Measurements from ENCODE around the gene MB. TPM values are rescaled to one million over a fixed set of nuclear protein-coding genes. Genes with fewer than 3 reads are reported as not detected.

The MB gene
- total and polyA plus RNA-seq, 2 experiments from 2014 or later: not detected

DNA sequence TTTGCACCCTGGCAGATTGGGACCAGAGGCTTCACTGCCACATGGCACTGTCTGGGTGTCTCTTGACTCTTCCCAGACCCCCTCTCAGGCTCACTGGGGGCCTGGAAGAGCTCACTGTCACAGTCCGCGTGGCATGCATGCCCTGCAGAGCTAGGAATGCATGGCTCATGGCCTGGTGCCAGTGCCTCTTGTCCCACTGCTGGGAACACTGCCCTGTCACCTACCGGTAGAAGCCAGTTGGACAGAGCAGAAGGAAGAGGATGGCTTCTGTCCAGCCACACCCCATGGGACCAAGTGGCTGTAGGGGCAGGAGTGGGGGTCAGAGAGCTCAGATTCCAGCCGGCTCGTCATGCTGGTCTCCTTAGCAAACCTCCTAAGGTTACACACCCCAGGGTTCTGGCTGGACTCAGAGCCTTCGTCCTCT is 29.7 kb downstream of the MB start:
- peaks cover 8% of the 10 kb centered on the region; the same call in 2 of the 3 replicates for H3K4me1 Mint-ChIP-seq

More for the DNA sequence above, 29.7 kb downstream of the MB start:
- Histone ChIP-seq H3K36me3 (ENCODE audit: insufficient read depth) (no peaks in the 10 kb centered on the region), H3K79me2 (replicated peaks; ENCODE audit: insufficient read depth) (no peaks in the 10 kb centered on the region), H4K20me1 (replicated peaks; ENCODE audit: insufficient read depth) (no peaks in the 10 kb centered on the region), H3K9me2 (ENCODE audit: insufficient read depth) (no peaks in the 10 kb centered on the region), H3K4me2 (no peak overlapping the region), H2AFZ (no peak overlapping the region), H3K4me3 (no peak overlapping the region), H3K27me3 (ENCODE audit: insufficient read depth) (no peaks in the 10 kb centered on the region), H3K4me1 (ENCODE audit: insufficient read depth) (no peaks in the 10 kb centered on the region), H3K27ac (ENCODE audit: low read depth) (no peak overlapping the region), H3F3A (replicated peaks; ENCODE audit: low read depth) (no peaks in the 10 kb centered on the region)
- TF ChIP-seq NANOG (IDR thresholded peaks at IDR 0.05; ENCODE audit: borderline replicate concordance) (no peak), CREB1 (CRISPR knock-in tag; IDR thresholded peaks at IDR 0.05; ENCODE audit: low read depth) (no peak), POLR2AphosphoS5 (IDR thresholded peaks at IDR 0.05; ENCODE audit: low read depth) (no peak), EZH2 (IDR thresholded peaks at IDR 0.05; ENCODE audit: low read depth, unreplicated experiment) (no peak), STAT1 (IDR thresholded peaks at IDR 0.05; ENCODE audit: unreplicated experiment) (no peak), ZNF331 (CRISPR knock-in tag; IDR thresholded peaks at IDR 0.05; ENCODE audit: low read depth) (no peak), JUNB (IDR thresholded peaks at IDR 0.05; ENCODE audit: unreplicated experiment) (no peak)
- TF ChIP-seq, protein P1, sequence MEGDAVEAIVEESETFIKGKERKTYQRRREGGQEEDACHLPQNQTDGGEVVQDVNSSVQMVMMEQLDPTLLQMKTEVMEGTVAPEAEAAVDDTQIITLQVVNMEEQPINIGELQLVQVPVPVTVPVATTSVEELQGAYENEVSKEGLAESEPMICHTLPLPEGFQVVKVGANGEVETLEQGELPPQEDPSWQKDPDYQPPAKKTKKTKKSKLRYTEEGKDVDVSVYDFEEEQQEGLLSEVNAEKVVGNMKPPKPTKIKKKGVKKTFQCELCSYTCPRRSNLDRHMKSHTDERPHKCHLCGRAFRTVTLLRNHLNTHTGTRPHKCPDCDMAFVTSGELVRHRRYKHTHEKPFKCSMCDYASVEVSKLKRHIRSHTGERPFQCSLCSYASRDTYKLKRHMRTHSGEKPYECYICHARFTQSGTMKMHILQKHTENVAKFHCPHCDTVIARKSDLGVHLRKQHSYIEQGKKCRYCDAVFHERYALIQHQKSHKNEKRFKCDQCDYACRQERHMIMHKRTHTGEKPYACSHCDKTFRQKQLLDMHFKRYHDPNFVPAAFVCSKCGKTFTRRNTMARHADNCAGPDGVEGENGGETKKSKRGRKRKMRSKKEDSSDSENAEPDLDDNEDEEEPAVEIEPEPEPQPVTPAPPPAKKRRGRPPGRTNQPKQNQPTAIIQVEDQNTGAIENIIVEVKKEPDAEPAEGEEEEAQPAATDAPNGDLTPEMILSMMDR (conservative IDR thresholded peaks at IDR 0.05; ENCODE audit: low read depth in 2 of 2): no peak
- TF ChIP-seq, protein P2, sequence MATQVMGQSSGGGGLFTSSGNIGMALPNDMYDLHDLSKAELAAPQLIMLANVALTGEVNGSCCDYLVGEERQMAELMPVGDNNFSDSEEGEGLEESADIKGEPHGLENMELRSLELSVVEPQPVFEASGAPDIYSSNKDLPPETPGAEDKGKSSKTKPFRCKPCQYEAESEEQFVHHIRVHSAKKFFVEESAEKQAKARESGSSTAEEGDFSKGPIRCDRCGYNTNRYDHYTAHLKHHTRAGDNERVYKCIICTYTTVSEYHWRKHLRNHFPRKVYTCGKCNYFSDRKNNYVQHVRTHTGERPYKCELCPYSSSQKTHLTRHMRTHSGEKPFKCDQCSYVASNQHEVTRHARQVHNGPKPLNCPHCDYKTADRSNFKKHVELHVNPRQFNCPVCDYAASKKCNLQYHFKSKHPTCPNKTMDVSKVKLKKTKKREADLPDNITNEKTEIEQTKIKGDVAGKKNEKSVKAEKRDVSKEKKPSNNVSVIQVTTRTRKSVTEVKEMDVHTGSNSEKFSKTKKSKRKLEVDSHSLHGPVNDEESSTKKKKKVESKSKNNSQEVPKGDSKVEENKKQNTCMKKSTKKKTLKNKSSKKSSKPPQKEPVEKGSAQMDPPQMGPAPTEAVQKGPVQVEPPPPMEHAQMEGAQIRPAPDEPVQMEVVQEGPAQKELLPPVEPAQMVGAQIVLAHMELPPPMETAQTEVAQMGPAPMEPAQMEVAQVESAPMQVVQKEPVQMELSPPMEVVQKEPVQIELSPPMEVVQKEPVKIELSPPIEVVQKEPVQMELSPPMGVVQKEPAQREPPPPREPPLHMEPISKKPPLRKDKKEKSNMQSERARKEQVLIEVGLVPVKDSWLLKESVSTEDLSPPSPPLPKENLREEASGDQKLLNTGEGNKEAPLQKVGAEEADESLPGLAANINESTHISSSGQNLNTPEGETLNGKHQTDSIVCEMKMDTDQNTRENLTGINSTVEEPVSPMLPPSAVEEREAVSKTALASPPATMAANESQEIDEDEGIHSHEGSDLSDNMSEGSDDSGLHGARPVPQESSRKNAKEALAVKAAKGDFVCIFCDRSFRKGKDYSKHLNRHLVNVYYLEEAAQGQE (IDR thresholded peaks at IDR 0.05; ENCODE audit: unreplicated experiment): no peak
- TF ChIP-seq, protein P3, sequence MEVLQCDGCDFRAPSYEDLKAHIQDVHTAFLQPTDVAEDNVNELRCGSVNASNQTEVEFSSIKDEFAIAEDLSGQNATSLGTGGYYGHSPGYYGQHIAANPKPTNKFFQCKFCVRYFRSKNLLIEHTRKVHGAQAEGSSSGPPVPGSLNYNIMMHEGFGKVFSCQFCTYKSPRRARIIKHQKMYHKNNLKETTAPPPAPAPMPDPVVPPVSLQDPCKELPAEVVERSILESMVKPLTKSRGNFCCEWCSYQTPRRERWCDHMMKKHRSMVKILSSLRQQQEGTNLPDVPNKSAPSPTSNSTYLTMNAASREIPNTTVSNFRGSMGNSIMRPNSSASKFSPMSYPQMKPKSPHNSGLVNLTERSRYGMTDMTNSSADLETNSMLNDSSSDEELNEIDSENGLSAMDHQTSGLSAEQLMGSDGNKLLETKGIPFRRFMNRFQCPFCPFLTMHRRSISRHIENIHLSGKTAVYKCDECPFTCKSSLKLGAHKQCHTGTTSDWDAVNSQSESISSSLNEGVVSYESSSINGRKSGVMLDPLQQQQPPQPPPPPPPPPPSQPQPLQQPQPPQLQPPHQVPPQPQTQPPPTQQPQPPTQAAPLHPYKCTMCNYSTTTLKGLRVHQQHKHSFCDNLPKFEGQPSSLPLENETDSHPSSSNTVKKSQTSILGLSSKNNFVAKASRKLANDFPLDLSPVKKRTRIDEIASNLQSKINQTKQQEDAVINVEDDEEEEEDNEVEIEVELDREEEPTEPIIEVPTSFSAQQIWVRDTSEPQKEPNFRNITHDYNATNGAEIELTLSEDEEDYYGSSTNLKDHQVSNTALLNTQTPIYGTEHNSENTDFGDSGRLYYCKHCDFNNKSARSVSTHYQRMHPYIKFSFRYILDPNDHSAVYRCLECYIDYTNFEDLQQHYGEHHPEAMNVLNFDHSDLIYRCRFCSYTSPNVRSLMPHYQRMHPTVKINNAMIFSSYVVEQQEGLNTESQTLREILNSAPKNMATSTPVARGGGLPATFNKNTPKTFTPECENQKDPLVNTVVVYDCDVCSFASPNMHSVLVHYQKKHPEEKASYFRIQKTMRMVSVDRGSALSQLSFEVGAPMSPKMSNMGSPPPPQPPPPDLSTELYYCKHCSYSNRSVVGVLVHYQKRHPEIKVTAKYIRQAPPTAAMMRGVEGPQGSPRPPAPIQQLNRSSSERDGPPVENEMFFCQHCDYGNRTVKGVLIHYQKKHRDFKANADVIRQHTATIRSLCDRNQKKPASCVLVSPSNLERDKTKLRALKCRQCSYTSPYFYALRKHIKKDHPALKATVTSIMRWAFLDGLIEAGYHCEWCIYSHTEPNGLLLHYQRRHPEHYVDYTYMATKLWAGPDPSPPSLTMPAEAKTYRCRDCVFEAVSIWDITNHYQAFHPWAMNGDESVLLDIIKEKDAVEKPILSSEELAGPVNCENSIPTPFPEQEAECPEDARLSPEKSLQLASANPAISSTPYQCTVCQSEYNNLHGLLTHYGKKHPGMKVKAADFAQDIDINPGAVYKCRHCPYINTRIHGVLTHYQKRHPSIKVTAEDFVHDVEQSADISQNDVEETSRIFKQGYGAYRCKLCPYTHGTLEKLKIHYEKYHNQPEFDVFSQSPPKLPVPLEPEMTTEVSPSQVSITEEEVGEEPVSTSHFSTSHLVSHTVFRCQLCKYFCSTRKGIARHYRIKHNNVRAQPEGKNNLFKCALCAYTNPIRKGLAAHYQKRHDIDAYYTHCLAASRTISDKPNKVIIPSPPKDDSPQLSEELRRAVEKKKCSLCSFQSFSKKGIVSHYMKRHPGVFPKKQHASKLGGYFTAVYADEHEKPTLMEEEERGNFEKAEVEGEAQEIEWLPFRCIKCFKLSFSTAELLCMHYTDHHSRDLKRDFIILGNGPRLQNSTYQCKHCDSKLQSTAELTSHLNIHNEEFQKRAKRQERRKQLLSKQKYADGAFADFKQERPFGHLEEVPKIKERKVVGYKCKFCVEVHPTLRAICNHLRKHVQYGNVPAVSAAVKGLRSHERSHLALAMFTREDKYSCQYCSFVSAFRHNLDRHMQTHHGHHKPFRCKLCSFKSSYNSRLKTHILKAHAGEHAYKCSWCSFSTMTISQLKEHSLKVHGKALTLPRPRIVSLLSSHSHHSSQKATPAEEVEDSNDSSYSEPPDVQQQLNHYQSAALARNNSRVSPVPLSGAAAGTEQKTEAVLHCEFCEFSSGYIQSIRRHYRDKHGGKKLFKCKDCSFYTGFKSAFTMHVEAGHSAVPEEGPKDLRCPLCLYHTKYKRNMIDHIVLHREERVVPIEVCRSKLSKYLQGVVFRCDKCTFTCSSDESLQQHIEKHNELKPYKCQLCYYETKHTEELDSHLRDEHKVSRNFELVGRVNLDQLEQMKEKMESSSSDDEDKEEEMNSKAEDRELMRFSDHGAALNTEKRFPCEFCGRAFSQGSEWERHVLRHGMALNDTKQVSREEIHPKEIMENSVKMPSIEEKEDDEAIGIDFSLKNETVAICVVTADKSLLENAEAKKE (CRISPR knock-in tag; IDR thresholded peaks at IDR 0.05): no peak
- Mint-ChIP-seq H3K36me3 (ENCODE audit: low read depth) (no peaks in the 10 kb centered on the region), H3K9me3 (no peaks in the 10 kb centered on the region), H3K27me3 (ENCODE audit: insufficient read depth, low read depth, poor library complexity) (peaks cover 10% of the 10 kb centered on the region), H3K4me3 (no peak overlapping the region), H3K27ac (no peak overlapping the region)
- DNase-seq (ENCODE audit: low spot score): no peak
- no peak for ATAC-seq
